HG02759 (cell line): ENCODE data around the gene TNF.

Experiments
- ATAC-seq: cut with Tn5 transposase; IDR thresholded peaks from one replicate; pipeline ENCODE4 v1.9.1; 2021; ENCODE audit warnings: mild to moderate bottlenecking, moderate library complexity; ENCODE audit not compliant: unreplicated experiment

The TNF gene

DNA sequence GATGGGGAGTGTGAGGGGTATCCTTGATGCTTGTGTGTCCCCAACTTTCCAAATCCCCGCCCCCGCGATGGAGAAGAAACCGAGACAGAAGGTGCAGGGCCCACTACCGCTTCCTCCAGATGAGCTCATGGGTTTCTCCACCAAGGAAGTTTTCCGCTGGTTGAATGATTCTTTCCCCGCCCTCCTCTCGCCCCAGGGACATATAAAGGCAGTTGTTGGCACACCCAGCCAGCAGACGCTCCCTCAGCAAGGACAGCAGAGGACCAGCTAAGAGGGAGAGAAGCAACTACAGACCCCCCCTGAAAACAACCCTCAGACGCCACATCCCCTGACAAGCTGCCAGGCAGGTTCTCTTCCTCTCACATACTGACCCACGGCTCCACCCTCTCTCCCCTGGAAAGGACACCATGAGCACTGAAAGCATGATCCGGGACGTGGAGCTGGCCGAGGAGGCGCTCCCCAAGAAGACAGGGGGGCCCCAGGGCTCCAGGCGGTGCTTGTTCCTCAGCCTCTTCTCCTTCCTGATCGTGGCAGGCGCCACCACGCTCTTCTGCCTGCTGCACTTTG, at the start of gene TNF:
Gene TNF (plus strand): TSS at position 231 of the 567 bp plus-strand sequence. CDS start 177 bp downstream, at position 408.
- no peak for ATAC-seq

DNA sequence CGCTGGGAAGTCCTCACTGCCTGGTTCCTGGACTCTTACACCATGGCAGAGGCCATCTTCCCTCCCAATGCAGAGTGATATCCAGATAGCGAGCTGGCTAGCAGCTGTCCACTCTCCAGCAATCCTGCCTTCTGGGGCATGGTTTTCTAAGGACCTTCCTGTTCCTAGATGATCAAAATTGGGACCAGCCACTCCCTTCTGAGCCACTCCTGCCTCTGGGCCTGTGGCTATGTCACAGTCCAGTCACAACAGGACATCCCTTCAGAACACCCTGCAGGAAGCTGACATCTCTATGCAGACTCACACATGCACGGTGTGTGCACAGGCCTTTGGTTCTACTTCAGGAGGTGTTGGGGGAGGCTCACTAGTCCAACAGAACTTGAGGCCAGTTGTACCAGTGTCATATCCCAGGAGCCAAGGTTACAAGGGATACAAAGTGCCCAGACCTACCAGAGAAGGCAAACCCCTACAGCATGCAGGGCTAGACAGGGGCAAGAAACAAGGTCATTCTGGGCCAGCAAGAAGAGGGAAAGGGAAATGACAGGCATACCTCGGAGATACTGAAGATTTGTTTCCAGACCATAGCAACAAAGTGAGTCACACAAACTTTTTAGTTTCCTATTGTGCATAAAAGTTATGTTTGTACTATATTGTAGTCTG, 49.3 kb upstream of the TNF start:
- ATAC-seq, result no peak

DNA sequence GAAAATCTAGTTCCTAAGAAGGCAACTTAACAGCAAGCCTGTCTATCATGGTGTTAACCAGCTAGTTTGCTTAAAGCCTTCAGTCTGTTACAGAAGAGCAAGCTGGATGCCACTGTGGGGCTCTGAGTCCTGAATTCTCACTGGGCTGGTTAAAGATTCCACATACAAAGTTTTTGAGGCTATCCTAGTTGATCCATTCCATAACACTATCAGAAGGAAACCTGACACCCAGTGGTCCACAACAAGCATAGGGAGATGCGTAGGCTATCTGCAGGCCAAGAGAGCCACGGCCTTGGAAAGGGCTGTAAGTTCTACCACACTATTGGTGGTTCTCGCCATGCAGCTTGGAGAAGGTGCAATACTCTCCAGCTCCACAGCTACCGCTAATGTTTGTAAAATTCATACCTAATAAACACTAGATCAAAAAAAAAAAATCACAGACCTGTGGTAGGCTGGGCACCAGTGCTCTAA, 47.0 kb upstream of the TNF start:
- ATAC-seq, result no peak

DNA sequence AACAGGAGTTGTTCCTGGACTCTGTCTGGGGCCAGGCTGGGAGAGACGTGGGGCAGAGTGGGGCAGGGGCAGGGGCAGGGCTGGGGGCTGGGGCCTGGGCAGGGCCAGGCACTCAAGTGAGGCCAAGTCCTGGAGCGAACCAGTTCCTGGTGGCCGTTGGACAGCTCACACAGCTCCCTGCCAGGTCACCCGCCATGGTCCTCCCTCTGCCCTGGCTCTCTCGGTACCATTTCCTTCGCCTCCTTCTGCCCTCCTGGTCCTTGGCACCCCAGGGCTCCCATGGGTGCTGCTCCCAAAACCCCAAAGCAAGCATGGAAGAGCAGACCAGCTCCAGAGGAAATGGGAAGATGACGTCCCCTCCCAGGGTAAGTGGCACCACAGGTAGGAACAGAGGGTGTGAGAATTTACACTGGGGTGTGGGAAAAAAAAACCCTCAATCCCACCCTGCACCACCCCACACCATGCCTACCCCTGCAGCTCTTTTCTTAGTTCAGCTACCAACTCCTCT, 46.5 kb upstream of the TNF start, which contains the start of gene MCCD1:
Gene MCCD1 (plus strand): TSS at position 142 of the 508 bp plus-strand sequence. CDS start 53 bp downstream, at position 195.
- ATAC-seq, result no peak

DNA sequence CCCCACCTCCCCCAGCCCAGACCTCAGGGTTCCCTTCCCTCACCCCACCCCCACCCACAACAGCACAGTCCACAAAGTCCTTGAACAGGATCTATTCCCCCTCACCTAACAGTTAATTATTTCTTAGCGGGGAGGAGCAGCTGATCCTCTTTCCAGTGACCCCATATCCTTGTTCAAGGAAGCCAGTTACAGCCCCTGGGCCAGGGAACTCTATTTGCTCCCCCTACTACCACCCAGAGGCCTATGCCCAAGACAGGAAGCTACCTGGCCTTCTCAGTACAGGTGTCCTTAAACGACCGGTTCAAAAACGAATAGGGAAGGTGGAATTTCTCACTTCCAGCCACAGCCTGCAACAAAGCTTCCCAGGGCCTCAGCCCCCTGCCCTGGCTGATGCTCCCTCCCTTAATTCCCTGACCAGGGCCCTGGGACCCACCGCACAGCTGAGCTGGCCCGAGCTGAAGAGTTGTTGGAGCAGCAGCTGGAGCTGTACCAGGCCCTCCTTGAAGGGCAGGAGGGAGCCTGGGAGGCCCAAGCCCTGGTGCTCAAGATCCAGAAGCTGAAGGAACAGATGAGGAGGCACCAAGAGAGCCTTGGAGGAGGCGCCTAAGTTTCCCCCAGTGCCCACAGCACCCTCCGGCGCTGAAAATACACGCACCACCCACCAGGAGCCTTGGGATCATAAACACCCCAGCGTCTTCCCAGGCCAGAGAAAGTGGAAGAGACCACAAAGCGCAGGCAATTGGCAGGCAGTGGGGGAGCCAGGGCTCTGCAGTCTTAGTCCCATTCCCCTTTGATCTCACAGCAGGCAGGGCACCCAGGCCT, 45.8 kb upstream of the TNF start:
- ATAC-seq, result no peak

DNA sequence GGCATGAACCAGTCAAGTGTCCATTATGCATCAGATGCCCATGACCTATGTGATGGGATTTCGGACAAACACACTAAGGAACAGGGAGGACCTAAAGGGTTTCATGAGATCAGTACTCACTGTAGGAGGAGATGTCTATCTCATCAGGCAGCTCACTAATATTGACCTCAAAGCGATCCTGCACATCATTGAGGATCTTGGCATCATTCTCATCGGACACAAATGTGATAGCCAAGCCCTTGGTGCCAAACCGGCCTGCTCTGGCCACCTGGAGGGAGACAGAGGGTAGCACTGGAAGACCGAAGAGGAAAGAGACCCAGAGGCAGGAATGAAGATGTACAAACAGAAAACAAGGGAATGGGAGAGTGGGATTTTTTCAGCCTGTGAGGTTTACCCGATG, 44.7 kb upstream of the TNF start:
- no peak for ATAC-seq

DNA sequence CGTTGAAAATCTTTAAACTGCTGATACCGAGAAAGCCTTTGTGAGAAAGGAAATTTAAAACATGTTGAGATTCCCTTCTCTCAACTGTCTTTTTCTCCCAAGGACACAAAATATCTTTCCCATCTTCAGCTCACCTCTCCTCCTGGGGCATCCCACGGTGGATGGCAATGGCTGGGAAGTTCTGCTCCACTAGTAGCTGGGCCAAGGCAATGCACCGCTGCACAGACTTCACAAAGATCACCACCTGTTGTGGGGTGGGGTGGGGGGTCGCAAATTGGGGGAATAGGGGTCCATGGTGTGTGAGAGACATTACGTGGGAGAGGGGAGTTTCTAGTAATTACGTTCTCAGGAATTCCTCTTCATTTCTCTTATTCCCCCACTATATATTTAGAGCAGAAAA, 44.2 kb upstream of the TNF start:
- no peak for ATAC-seq

DNA sequence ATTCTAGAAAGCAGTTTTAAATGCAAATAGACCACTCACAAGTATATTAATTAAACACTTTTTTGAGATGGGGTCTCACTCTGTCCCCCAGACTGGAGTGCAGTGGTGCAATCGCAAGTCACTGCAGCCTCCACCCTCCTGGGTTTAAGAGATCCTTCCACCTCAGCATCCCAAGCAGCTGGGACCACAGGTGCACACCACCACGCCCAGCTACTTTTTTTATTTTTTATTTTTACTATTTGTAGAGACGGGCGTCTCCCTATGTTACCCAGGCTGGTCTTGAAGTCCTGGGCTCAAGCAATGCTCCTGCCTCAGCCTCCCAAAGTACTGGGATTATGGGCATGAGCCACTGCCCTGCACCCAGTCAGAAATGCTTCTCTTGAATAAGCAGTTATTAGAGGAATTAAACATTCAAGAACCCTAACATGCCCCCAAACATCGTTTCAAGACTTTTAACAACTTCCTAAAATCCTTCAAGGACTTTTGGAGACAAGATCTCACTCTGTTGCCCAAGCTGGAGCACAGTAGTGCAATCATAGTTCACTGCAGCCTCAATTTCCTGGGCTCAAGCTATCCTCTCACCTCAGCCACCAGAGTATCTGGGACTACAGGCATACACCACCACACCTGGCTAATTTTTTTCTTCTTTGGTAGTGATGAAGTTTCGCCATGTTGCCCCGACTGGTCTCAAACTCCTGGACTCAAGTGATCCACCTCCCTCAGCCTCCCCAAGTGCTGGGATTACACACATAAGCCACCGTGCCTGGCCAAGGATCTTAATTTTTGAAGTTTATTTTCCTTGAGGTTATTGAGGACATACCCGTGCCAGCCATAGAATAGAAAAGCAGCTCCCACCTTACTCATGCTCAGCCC, 43.4 kb upstream of the TNF start:
- no peak for ATAC-seq

DNA sequence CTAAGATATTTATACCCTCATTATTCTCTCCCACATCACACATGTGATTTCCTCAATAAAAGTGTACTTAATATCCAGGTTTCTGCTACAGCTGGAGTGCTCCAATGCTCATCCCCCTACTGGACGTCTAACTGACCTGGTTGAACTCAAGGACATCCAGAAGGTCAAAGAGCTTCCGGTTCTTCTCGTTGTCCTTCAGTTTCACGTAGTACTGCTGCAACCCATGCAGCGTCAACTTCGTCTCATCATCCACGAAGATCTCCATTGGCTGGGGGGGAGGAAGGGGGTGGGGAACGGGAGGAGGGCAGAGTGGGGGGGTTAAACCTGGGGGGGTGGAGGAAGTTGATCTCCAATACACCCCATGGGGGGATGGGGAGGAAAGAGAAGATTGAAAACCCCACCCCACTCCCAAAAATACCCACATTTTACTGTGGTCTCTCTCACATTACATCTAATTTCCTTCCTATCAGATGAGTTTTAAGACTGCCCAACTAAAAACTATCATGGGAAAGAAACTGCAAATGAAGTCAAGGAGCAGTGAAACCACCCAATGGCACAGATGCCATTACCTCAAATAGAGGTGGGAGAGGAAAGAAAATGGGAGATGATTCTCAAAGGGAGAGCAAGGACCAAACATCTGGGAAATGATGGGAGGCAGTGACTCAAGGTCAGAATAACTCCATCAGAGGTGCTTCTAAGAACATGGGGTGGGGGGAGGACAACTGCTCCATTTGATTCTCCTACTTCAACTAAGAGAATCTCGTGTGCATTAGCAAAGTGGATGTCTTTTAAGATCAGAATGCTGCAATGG, 42.5 kb upstream of the TNF start:
- no peak for ATAC-seq

DNA sequence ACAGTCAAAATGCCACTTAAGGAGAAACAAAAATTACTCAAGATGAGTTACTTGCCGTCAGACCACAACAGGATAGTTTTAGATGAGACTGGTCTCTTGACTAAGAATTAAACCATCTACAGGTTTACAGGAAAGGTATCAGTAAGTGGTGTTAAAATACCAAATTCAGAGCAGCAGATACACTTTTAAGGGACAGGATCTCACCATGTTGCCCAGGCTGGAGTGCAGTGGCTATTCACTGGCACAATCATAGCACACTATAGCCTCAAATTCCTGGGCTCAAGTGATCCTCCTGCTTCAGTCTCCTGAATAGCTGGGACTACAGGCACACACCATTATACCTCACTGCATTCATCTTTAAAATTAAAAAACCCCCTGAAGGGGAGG, 41.9 kb upstream of the TNF start:
- no peak for ATAC-seq

DNA sequence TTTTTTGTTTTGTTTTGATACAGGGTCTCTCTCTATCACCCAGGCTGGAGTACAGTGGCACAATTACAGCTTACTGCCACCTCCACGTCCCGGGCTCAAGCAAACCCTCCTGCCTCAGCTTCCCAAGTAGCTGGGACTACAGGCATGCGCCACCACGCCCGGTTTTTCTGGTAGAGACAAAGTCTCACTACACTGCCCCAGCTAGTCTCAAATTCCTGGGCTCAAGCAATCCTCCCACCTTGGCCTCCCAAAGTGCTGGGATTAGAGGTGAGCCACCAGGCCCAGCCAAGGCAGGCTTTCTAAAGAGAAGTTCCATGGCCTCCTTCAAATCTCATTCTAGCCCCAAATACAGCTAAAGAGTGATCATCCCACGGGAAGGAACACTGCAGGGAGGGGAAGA, 41.4 kb upstream of the TNF start:
- no peak for ATAC-seq

DNA sequence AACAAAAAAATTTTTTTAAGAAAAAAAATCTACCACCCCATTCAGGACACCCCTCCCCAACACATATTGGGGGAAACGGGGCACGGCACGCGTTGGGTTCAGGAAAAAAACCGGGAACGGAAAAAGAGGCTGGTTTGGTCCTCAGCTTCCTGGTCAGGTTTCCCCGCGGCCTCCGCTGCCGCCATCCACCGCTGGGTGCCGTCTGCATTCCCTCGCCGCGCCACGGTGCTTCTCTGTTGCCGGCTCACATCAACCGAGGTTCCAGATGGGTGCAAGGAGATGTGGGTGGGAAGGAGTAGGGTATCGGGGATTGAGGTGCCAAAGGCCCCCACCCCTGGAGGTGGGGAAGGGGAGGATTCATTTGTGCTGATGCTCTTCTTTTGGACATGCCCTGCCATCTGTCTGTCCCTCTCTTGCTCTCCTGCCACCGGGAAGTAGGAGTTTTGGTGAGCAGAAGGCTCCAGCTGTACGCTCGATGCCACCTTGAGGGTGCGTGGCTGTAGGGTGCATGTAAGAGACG, 40.8 kb upstream of the TNF start:
- no peak for ATAC-seq

DNA sequence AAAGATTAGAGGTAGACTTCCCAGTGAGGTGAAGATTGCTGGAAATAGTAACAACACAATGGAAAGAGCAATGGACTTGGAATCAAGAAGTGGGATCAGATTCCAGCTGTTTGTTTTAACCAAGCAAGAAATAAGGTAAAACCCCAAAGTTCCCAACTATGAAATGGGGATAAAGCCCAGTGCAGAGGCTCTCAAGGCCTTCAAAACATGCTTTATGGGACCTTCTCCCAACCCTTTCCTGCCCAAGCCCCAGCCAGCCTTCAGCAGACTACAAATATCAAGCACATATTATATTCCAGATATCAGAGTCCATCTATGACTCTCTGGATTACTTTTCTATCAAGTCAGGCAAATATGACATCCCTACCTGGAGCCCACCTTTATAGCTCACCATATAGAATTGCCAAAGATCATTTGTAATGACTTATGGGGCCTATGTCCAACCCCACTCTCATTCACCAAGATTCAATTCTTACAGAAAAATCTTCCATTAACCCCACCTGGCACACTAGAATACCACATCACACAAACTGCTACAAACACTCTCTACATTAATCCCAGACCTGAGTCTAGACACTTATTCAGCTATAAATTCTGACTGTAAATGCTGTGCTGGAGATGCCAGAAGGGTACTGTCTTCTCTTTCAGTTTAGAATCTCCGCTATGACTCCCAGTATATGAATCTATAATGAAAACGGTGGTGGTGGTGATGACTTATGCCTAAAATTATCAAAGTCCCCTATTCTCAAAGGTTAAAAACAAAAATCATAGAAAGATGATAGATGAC, 39.6 kb upstream of the TNF start:
- ATAC-seq, result no peak

DNA sequence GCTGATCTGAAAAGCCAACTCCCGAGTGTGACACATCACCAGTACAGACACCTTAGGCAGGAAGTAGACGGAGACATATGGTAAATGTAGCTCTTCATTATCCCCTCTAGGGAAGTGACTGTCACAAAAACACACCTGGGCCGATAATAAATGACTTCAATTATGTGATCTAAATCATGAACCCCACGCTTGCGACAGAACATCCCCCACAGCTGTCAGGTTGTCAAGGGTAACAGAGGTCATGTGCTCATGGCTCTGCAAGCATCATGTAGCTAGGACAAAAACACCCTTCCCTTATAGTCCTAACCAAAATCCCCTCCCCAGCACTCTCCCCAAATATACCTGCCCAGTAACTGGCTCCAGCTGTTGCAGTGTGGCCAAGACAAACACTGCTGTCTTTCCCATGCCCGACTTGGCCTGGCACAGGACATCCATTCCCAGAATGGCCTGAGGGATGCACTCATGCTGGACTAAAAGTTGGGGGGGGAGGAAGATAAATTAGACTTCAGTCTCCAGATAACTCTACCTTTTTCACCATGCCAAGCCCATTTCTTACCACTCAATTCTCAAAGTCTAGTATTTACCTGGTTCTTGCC, 36.5 kb upstream of the TNF start:
- no peak for ATAC-seq

DNA sequence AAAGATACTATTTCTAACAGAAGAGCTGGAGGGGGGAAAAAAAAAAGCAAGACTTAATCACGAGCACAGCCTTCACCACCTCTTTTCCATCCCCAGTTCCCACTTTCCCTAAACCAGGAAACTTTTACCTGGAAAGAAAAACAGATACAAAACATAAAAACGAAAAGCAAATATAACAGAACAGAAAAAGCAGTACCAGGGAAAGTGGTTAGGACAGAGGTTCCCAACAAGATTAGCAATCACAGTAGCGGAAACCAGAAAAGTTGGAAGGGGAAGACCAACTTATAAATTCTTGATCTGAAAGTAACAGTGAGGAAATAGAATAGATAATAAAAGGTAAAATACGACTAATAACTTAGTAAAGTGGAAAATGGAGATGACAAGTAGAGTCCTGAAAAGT, 34.7 kb upstream of the TNF start:
- no peak for ATAC-seq

DNA sequence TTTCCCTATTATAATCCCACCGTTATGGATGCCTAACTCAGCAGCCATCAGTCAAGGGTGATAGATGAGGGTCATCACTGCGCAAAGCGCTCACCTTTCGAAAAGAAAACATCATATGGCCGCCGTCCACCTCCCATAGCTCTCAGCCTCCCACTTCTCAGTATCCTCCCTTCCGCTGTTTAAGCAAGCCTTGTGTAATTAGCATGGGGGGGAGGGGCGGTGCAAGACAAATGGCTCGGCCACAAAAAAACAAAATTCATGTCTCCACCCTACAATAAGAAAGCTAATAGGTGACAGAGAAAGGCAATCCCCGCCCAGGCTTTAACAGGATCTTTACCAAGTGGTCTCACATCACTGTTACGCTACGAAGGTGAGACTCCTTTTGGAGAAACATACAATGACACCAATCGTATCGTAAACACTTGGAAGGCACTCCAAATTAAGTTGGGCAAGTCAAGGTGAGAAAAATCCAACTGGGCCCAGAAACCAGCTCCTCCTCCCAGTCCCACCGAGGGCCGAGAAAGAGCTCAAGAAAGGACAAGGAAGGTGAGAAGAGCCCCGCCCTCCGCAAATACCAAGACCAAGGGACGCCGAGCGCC, 34.2 kb upstream of the TNF start:
- ATAC-seq, result no peak

DNA sequence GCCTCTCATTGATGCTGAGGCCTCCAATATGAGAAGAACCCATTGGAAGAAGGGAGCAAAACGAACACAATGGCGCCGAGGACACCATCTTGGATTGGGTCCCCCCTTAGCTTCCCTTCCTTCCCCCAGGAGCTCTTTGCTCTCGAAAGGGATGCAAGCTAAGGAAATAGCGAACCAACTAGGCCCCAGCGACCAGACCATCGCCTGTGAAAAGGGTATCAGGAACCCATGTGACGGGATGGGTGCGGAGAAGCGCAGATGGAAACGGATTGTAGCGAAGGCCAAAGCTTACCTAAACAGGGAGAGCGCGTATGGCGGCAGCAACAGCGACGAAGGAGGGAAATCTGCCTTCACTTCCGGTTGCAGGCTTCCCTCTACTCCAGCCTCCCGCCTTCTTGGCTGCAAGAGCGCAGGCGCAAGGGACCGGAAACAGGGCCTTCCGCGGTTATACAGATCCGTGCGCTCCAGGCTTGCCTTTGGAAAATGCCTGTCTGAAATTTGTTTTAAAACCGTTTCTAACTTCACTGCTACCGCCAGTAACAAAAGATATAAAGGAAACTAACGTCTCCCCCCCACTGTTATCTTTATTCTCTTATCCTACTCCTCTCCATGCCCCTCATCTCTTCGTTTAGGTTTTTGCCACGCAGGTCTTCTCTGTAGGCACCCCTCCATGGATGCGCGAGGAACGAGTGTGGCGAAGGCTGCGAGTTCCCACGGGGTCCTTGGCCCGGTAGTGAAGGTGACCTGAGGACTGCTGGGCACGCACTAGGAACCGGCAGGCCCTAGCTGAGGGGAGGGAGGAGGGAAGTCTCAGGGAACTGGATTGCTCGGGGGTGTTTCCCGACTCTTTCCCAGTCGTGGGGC, 33.5 kb upstream of the TNF start, which contains the start of gene DDX39B:
Gene DDX39B (minus strand): TSS at position 346 of the 864 bp plus-strand sequence. CDS start 1,471 bp downstream, outside the sequence.
- peak; percentile 70 for ATAC-seq
